Left colon (tissue), 2 donors: ENCODE data around the gene FBXO2. TPM values are rescaled to one million over a fixed set of nuclear protein-coding genes. Genes with fewer than 3 reads are reported as not detected.
A peak's percentile ranks its signal among the peaks of the same experiment; 100 is the strongest.

Experiments used
- ATAC-seq: fragments of 200-7000 bp; cut with Tn5 transposase; one replicate; pipeline ENCODE4 v1.9.1; 2020; ENCODE audit warnings: mild to moderate bottlenecking, moderate library complexity
- DNase-seq, 2 donors: peaks; one replicate each; pipeline ENCODE4 v3.0.0-alpha.2; 2020
- intact Hi-C, 2 donors: fragments of 100-400 bp; cut with DNase I in 1 of 2; cut with micrococcal nuclease in 1 of 2; formaldehyde crosslinking; loops; one replicate each; pipeline versions ENCODE4 v1.11.2 to v1.14.0; 2022; cut with DNase I, micrococcal nuclease
- total RNA-seq, 2 donors: library from RNA; stranded (reverse); fragmentation: NEBNext Ultra II Directional; extraction: Animal tissue kit (Norgen Biotek cat#: 25700); gene quantifications; one replicate each; pipeline ENCODE4 v1.2.1, GENCODE V29; 2021
- donor health status: DM: no; HTN: no; CAD: no.
- donor health status: DM: yes; HTN: yes; CAD: no.

The FBXO2 gene
- total RNA-seq, 2 donors from 2014 or later: 0.55 to 1.4 TPM

DNA sequence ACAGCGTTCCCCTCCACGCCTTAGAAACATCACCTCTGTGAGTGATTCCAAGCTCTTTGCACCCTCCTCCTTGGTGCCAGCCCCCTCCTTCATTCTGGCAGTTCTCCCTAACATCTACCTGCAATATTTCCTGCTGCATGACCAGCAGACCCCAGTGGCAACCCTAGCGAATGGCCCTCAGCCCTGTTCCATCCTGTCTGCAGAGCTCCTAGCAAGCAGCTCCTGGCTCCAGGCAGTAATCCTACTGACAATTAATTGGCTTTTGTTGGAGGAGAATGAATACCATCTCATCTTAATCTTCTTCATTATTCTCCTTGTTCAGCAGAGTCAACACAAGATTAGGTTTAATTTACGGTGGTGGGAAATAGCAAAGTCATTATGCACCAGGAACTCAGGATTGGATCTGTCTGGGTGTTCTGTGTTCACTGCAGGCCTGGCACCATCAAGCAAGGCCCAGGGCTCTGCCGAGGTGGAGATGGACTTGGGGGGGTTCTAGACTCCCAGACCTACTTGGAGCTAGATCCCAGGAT lies 12.4 kb downstream of the FBXO2 start:
- intact Hi-C loops: loop anchor here (5.0 to 10.0 kb wide), 4 partner anchors 305 to 605 kb away; no protein-coding TSS in a partner anchor
- no peak for DNase-seq
- ATAC-seq: no peak

DNA sequence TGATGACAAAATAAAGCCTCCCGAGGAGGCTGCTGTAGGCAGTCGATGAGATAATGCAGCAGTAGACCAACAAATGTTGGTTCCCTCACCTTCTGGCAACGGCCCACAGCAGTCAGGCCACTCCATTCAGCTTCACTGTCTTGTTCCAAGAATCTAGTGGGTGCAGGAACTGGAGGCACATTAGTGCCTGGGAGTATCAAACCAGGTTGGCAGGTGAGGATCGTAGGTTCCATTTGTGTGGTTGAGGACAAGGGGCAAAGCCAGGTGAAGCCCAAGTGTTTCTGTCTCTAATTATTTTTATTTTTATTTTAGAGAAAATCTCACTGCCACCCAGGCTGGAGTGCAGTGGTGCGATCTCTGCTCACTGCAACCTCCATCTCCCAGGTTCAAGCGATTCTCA lies 13.3 kb downstream of the FBXO2 start:
- no peak for ATAC-seq
- intact Hi-C loops: loop anchor here (5.0 to 10.0 kb wide), 4 partner anchors 304 to 604 kb away; no protein-coding TSS in a partner anchor
- no peak for DNase-seq

DNA sequence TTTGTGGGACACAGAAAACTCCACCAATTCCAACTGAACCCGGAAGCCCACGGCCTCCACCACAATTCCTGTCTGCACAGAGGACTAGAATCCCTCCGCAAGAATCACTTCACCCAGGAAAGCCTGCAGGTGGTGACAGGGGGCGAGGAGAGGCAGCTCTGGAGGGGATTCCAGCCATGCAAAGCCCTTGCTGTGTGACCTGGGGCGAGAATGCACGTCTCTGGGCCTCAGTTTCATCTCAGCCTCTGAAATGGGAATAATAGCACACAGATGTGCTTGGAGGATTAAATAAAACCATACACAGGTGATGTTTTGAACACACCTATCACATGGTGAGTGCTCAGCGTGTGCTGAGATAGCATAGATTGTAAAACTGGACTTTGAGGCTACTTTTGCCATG lies 14.1 kb downstream of the FBXO2 start:
- intact Hi-C loops: loop anchor here (5.0 to 10.0 kb wide), 4 partner anchors 303 to 603 kb away; no protein-coding TSS in a partner anchor
- ATAC-seq (no peak), DNase-seq (no peak)

- intact Hi-C loops: no loop called here
- DNase-seq (no peak), ATAC-seq (no peak)
Measured at GRCh38 chr1:11639372-11639771, 14.9 kb downstream of the FBXO2 start.

GRCh38 chr1:11638121-11638520 lies 16.1 kb downstream of the FBXO2 start:
- DNase-seq (no peak), ATAC-seq (no peak)
- intact Hi-C loops: no loop called here

DNA sequence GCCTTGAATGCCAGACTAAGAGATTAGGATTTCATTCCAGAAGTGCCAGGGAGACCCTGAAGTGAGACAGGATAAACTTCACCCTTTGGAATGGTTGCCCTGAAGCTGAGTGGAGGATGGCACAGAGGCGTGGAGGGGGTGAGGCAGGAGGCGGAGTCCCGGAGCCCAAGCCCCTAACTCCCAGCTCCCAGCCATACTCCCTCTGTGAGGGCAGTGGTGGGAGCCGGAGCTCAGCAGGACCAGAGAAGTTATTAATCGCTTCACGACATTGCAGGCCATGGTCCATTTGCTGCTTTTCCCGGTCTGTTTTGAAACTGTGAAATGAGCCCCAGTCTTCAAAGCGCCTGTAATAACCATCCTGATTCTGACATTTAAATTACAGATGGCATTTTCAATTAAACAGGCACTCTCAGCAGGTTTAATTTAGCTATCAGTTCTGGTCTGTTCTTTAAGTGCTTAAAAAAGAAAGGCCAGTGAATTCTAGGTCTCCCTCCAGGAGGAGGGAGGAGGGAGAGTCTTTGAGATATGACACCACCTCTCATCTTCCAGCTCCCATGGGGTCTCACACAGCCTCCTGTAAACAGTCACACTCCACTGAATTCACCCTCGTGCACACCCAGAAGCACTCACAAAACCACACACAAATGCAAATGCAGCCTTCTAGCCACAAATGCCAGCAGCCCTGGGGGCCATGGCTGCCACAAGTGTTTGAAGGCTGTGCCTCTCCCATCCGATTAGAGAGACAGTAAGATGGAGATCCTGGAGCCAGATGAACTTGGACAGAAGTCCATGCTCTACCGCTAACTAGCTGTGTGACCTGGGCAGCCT lies 19.6 kb downstream of the FBXO2 start:
- DNase-seq (no peak), ATAC-seq (no peak)
- intact Hi-C loops: no loop called here

GRCh38 chr1:11629184-11630016 lies 24.8 kb downstream of the FBXO2 start:
- intact Hi-C loops: no loop called here
- no peak for ATAC-seq
- DNase-seq: no peak

GRCh38 chr1:11628767-11629166 lies 25.5 kb downstream of the FBXO2 start:
- intact Hi-C loops: no loop called here
- ATAC-seq: no peak
- DNase-seq: no peak

DNA sequence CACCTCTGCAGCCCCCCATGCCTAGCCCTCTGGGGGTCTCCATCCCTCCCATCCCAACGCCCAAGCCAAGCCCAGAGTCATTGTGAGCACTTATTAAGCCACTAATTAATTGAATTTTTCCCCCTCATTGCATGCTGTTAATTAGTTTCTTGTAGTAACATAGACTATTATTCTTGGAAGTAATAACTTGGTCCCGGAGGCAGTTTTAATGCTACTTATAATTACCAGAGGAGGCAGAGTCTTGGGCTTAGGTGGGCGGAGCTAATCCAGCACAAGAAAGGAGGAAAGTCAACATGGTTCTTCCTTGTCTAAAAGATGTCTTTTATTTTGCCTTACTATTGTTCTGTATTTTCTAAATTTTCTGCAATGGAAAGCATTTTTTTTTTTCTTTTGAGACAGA lies 27.7 kb downstream of the FBXO2 start:
- no peak for ATAC-seq
- no peak for DNase-seq
- intact Hi-C loops: no loop called here

- DNase-seq: no peak
- intact Hi-C loops: no loop called here
- no peak for ATAC-seq
Measured at GRCh38 chr1:11623702-11624101, 30.5 kb downstream of the FBXO2 start.

GRCh38 chr1:11622398-11622797 lies 31.8 kb downstream of the FBXO2 start:
- DNase-seq (no peak), ATAC-seq (no peak)
- intact Hi-C loops: no loop called here

DNA sequence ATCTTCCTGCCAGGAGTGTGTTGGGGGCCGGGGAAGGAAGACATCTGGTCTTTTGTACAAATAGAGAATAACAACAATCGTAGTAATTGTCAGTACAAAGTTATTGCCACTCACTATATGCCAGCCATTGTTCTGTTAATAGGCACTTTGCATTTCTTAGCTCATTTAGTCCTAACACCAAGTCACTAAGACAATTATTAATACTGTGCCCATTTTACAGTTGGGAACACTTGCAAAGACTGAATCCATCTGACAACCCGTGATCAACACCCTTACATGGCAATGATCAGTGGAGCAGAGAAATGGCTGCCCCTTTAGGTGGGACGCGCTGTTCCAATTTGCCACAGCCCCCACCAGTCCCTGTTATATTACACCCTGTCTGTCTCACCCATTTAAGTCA lies 33.3 kb downstream of the FBXO2 start:
- intact Hi-C loops: no loop called here
- ATAC-seq (no peak), DNase-seq (no peak)

- DNase-seq: no peak
- no peak for ATAC-seq
- intact Hi-C loops: no loop called here
Measured at GRCh38 chr1:11620405-11620804, 33.8 kb downstream of the FBXO2 start.

DNA sequence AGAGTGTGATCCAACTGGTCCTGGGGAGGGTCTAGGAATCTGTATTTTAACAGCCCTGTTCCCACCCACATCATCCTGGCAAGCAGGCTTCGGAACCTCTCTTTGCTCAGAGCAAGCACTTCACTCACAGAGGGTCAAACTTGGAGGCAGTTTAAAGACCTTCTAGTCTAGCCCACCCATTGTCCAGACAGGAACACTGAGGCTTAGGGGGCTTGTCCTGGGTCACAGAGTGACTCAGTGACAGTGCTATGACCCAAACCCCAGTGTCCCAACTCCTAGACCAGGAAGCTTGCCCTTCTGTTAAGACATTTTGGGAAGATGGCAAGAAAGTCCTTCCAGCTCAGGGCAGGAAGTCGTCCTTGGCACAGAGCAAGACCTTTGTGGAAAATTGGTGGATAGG lies 36.5 kb downstream of the FBXO2 start:
- intact Hi-C loops: no loop called here
- DNase-seq: no peak
- no peak for ATAC-seq

DNA sequence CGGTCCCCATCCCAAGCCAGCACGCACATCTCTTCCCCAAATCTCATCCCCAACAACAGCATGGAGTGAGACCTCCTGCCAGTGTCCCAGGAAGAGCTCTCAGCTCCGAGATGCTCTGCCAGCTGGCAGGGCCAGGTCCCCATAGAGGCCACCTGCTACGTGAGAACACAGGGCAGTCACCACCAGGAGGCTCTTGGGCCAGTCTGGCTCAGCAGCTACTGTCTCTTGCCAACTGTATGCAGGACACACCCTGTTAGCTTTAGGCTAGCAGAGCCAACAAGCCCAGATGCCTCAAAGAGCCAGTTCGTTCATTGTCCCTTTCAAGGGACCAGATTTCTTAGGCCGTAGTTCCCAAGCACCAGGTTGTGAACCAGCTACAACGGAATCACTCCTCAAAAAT lies 36.9 kb downstream of the FBXO2 start:
- intact Hi-C loops: no loop called here
- peak; percentile 60 for ATAC-seq
- peak in 1 of 2 donors; percentile 9 for DNase-seq

GRCh38 chr1:11616766-11617165 lies 37.5 kb downstream of the FBXO2 start:
- ATAC-seq (no peak), DNase-seq (no peak)
- intact Hi-C loops: no loop called here

GRCh38 chr1:11615090-11615489 lies 39.1 kb downstream of the FBXO2 start:
- ATAC-seq (no peak), DNase-seq (no peak)
- intact Hi-C loops: no loop called here

DNA sequence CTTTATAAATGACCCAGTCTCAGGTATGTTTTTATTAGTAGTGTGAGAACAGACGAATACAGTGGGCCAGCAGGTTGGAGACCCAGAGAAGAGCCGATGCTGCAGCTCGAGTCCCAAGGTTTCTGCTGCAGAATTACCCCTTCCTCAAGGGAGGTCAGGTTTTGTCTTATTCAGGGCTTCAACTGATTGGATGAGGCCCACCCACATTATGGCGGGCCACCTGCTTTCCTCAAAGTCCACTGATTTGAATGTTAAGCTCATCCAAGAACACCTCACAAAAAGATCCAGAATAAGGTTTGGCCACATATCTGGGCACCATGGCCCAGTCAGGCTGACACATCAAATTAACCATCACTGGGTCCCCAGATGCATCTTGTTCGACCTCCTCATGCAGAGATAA lies 40.9 kb downstream of the FBXO2 start:
- intact Hi-C loops: no loop called here
- DNase-seq: no peak
- ATAC-seq: no peak

DNA sequence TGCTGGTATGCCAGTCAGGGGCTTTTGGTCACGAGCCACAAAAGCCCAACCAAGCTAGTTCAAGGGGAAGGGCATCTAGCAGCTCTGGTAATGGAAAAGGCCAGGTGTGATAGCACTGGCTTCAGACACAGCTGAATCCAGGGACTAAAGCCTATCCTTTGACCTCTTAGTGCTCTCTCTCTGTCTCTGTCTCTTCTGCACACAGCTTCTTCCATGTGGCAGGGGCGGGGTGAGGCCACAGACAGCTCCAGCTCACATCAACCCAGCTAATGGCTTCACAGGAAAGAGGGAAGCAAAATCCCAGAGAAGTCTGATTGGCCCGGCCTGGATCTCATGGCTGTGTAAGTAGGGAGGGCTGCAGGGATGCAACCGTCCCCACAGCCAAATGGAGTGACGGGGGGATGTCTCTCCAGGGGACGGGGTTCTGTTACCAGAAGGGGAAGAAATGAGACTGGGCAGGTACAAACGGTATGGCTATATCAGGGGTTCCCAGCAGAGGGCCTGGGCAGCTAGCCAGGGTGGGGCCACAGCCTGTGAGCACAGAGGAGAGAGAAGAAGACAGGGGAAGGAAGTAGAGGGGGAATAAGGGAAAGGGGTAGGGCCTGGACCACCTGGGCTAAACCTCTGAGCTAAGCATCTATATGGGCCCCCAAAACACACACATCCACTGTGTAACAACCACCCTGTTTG lies 42.4 kb downstream of the FBXO2 start:
- DNase-seq (no peak), ATAC-seq (no peak)
- intact Hi-C loops: no loop called here
